Brain microvascular endothelial cell (primary cell): ENCODE data around the gene ZNF883.

ENCODE experiments used
- DNase-seq: peaks from one replicate; pipeline ENCODE4 v3.0.0-alpha.2; 2020
- H3K27ac ChIP-seq: fragments of 250-450 bp; sonication (Bioruptor Pico); 2 replicates; pipeline ENCODE4 v1.5.1; 2020; ENCODE audit warnings: mild to moderate bottlenecking, moderate library complexity
- H3K27me3 ChIP-seq: fragments of 250-450 bp; sonication (Bioruptor Pico); replicated peaks from 2 replicates; pipeline ENCODE4 v1.5.1; 2020; ENCODE audit warnings: mild to moderate bottlenecking
- H3K36me3 ChIP-seq: fragments of 250-450 bp; sonication (Bioruptor Pico); replicated peaks from 2 replicates; pipeline ENCODE4 v1.5.1; 2020; ENCODE audit warnings: mild to moderate bottlenecking
- H3K4me3 ChIP-seq: 2 replicates; pipeline ENCODE4 v1.5.1; 2011; ENCODE audit warnings: low read depth, mild to moderate bottlenecking, control low read depth, low read length, moderate library complexity
- in situ Hi-C: cut with HindIII; loops from 2 replicates; pipeline ENCODE4 v1.10.0; 2017; ENCODE audit warnings: low sequenced_read_pairs, low pct_ligation_motif_present
- TF ChIP-seq, protein P1 (sequence below): IDR thresholded peaks from 2 replicates; pipeline ENCODE4 v1.5.1; 2011; ENCODE audit warnings: low read depth, mild to moderate bottlenecking, moderate library complexity, low read length, control low read depth, inconsistent platforms; ENCODE audit errors: missing control alignments

Gene ZNF883

DNA sequence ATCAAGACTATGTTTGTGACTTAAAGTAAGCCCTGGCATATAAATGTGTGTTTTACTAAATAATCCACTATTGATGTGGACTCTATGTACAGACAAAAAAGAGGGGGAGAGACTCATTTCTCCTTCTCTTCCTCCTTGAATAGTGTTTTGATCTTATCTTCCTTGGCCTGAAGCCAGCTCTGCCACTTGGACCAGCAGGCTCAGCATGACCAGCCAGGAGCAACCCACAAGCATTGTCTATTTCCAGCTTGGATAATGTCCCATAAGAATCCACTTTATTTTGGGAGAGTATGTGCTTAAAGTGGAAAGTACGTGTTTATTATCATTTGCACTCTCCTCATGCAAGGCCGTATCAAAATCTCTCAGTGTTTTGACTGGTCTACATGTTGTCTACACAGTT is 97.5 kb downstream of the ZNF883 start:
- no peak for DNase-seq
- TF ChIP-seq, protein P1, sequence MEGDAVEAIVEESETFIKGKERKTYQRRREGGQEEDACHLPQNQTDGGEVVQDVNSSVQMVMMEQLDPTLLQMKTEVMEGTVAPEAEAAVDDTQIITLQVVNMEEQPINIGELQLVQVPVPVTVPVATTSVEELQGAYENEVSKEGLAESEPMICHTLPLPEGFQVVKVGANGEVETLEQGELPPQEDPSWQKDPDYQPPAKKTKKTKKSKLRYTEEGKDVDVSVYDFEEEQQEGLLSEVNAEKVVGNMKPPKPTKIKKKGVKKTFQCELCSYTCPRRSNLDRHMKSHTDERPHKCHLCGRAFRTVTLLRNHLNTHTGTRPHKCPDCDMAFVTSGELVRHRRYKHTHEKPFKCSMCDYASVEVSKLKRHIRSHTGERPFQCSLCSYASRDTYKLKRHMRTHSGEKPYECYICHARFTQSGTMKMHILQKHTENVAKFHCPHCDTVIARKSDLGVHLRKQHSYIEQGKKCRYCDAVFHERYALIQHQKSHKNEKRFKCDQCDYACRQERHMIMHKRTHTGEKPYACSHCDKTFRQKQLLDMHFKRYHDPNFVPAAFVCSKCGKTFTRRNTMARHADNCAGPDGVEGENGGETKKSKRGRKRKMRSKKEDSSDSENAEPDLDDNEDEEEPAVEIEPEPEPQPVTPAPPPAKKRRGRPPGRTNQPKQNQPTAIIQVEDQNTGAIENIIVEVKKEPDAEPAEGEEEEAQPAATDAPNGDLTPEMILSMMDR = no peak
- Histone ChIP-seq H3K4me3 (no peak overlapping the region), H3K27ac (no peak overlapping the region), H3K27me3 (no peaks in the 10 kb centered on the region), H3K36me3 (no peaks in the 10 kb centered on the region)
- in situ Hi-C loops = no loop called here

DNA sequence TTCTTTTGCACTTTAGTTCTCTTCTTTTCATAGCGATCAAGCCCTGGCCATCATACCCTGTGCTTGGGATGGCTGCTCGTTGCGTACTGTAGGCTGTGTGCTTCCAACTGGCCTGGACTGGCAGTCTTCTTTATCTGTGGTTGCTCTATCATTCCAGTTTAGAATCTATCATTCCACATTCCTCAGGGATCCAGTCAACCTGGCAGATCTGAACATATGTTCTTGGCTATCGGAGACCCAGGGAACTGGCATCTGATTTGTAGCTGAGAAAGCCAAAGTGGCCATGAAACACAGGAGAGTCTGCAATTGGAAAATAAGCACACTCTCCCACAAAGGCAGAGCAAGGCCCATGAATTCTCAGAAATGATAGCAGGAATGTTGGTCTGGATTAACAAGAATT is 98.7 kb downstream of the ZNF883 start:
- Histone ChIP-seq H3K4me3 (no peak overlapping the region), H3K27ac (no peak overlapping the region), H3K36me3 (no peaks in the 10 kb centered on the region), H3K27me3 (no peaks in the 10 kb centered on the region)
- TF ChIP-seq, protein P1 = no peak
- in situ Hi-C loops = no loop called here
- DNase-seq = no peak

DNA sequence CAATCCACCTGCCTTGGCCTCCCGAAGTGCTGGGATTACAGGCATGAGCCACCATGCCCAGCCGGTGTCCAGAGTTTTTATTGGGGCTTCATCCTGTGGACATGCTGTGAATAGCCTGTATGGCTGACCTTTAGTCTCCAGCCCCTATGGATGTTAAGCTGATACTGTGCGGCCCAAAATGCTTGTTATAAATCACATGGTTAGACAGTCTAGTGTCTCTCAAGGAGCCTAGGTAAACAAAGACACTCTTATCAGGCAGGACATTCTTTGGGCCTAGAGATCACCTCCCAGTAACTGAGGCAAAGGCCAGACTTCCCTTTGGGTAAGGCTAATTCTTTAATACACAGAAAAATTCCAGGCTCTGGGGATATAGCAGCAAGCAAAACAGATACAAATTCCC is 99.4 kb downstream of the ZNF883 start:
- Histone ChIP-seq H3K36me3 (no peaks in the 10 kb centered on the region), H3K27ac (no peak overlapping the region), H3K4me3 (no peak overlapping the region), H3K27me3 (no peaks in the 10 kb centered on the region)
- TF ChIP-seq, protein P1 = no peak
- no peak for DNase-seq
- in situ Hi-C loops = no loop called here

DNA sequence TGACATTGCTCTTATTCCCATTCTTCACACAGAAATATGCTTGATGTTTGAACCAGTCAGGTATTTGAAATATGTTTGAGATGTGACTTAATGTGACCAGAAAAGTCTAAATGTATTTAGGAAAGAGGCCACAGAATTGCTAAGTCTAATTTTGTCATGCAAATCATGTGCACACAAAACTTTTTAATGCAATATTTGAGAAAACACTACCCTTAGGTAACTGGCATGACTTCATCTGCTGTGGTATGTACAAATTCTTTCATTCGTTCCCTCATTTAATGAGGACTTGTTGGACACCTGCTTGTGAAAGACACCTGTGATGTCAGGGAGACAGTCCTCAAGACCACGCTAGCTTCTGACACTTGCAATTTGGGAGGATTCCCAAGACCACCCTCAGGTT is 100.3 kb downstream of the ZNF883 start:
- no peak overlapping the region for H3K4me3 ChIP-seq
- no peak overlapping the region for H3K27ac ChIP-seq
- H3K36me3 ChIP-seq = no peaks in the 10 kb centered on the region
- in situ Hi-C loops = no loop called here
- no peaks in the 10 kb centered on the region for H3K27me3 ChIP-seq
- DNase-seq = no peak
- TF ChIP-seq, protein P1 = no peak
